Liver (tissue), 3 donors: Measurements from ENCODE around the gene PUS10.

ENCODE experiments used
- EGR1 ChIP-seq, 2 donors: IDR thresholded peaks; 2 replicates each; pipeline ENCODE4 v1.6.1; 2016 to 2018; ENCODE audit warnings: antibody characterized with exemption in 2 of 2, low read depth in 2 of 2
- JUND ChIP-seq, 2 donors: IDR thresholded peaks; 2 replicates each; pipeline ENCODE4 v1.6.1; 2016; ENCODE audit warnings: antibody characterized with exemption in 2 of 2
- RAD21 ChIP-seq, 2 donors: IDR thresholded peaks; 2 replicates each; pipeline ENCODE4 v1.6.1; 2016; ENCODE audit warnings: antibody characterized with exemption in 2 of 2, mild to moderate bottlenecking in 2 of 2
- TF ChIP-seq, protein P1 (sequence below): fragments of 150-350 bp; IDR thresholded peaks from 2 replicates; pipeline ENCODE4 v1.5.1; 2017; ENCODE audit warnings: improper control_type of control experiment, low read depth, low read length; ENCODE audit not compliant: missing input control
- donor health status: healthy.
- donor health status: healthy.

DNA sequence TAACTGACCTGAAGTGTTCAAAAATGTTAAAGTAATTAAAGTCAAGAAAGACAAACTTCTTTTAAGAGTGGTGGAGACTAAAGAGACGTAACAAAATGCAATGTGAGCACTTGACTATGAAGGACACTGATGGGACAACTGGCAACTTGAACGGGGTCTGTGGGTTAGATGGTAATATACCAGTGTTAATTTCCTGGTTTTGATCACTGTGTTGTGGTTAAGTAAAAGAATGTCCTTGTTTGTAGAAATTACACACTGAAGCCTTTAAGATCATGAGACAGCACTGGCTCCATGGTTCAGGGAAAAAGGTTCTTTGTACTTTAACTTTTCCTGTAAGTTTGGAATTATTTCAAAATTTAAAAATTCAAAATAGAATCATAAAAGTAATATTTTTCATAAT is 78.4 kb downstream of the PUS10 start:
- no peak for TF ChIP-seq RAD21 (IDR thresholded peaks at IDR 0.05)
- no peak for TF ChIP-seq EGR1 (IDR thresholded peaks at IDR 0.05; ENCODE audit: low read depth in 2 of 2)
- TF ChIP-seq, protein P1, sequence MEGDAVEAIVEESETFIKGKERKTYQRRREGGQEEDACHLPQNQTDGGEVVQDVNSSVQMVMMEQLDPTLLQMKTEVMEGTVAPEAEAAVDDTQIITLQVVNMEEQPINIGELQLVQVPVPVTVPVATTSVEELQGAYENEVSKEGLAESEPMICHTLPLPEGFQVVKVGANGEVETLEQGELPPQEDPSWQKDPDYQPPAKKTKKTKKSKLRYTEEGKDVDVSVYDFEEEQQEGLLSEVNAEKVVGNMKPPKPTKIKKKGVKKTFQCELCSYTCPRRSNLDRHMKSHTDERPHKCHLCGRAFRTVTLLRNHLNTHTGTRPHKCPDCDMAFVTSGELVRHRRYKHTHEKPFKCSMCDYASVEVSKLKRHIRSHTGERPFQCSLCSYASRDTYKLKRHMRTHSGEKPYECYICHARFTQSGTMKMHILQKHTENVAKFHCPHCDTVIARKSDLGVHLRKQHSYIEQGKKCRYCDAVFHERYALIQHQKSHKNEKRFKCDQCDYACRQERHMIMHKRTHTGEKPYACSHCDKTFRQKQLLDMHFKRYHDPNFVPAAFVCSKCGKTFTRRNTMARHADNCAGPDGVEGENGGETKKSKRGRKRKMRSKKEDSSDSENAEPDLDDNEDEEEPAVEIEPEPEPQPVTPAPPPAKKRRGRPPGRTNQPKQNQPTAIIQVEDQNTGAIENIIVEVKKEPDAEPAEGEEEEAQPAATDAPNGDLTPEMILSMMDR, result no peak
- no peak for TF ChIP-seq JUND (IDR thresholded peaks at IDR 0.05)
